SK-N-SH treated with all-trans-retinoic acid at 6 μM for 48 hours (cell line): ENCODE measurements around the gene EML4.

ENCODE experiments used
- ATAC-seq: fragments of 200-7000 bp; cut with Tn5 transposase; 3 replicates; pipeline ENCODE4 v1.9.1; 2020; ENCODE audit warnings: mild to moderate bottlenecking, moderate library complexity
- ARNTL ChIP-seq: fragments of 450-650 bp; formaldehyde crosslinking; IDR thresholded peaks from 2 replicates; pipeline ENCODE4 v1.5.0; 2020; ENCODE audit warnings: low read depth, mild to moderate bottlenecking, moderate library complexity, borderline replicate concordance
- CSDC2 ChIP-seq: fragments of 250-450 bp; sonication (Bioruptor Pico); IDR thresholded peaks from 2 replicates; pipeline ENCODE4 v1.5.0; 2020; ENCODE audit warnings: mild to moderate bottlenecking, moderate library complexity
- ESRRG ChIP-seq: fragments of 250-450 bp; sonication (Bioruptor Pico); IDR thresholded peaks from 2 replicates; pipeline ENCODE4 v1.6.1; 2021; ENCODE audit warnings: mild to moderate bottlenecking
- GLIS3 ChIP-seq: fragments of 250-450 bp; sonication (Bioruptor Pico); IDR thresholded peaks from 2 replicates; pipeline ENCODE4 v1.5.0; 2020; ENCODE audit warnings: mild to moderate bottlenecking, moderate library complexity
- ISL1 ChIP-seq: fragments of 250-450 bp; sonication (Bioruptor Pico); IDR thresholded peaks from 2 replicates; pipeline ENCODE4 v2.1.2; 2022; ENCODE audit warnings: mild to moderate bottlenecking, moderate library complexity
- OSR1 ChIP-seq: fragments of 250-450 bp; sonication (Bioruptor Pico); IDR thresholded peaks from 2 replicates; pipeline ENCODE4 v1.8.0; 2022; ENCODE audit warnings: moderate library complexity, mild to moderate bottlenecking, inconsistent platforms
- PPARA ChIP-seq: fragments of 250-450 bp; sonication (Bioruptor Pico); IDR thresholded peaks from 2 replicates; pipeline ENCODE4 v1.5.0; 2020; ENCODE audit warnings: mild to moderate bottlenecking, borderline replicate concordance
- RARB ChIP-seq: fragments of 250-450 bp; sonication (Bioruptor Pico); IDR thresholded peaks from 2 replicates; pipeline ENCODE4 v1.8.0; 2021; ENCODE audit warnings: mild to moderate bottlenecking, moderate library complexity
- SNAI2 ChIP-seq: fragments of 250-450 bp; sonication (Bioruptor Pico); IDR thresholded peaks from 2 replicates; pipeline ENCODE4 v1.5.0; 2020; ENCODE audit warnings: mild to moderate bottlenecking, moderate library complexity
- ZC3H10 ChIP-seq: fragments of 250-450 bp; sonication (Bioruptor Pico); IDR thresholded peaks from 2 replicates; pipeline ENCODE4 v1.5.1; 2021; ENCODE audit warnings: mild to moderate bottlenecking, moderate library complexity
- ZFP3 ChIP-seq: fragments of 250-450 bp; sonication (Bioruptor Pico); IDR thresholded peaks from 2 replicates; pipeline ENCODE4 v1.5.0; 2020; ENCODE audit warnings: mild to moderate bottlenecking, moderate library complexity
- ZFP30 ChIP-seq: fragments of 450-650 bp; formaldehyde crosslinking; IDR thresholded peaks from 2 replicates; pipeline ENCODE4 v1.5.0; 2022; ENCODE audit warnings: mild to moderate bottlenecking, moderate library complexity
- ZNF565 ChIP-seq: fragments of 450-650 bp; formaldehyde crosslinking; conservative IDR thresholded peaks from 2 replicates; pipeline ENCODE4 v1.5.0; 2020; ENCODE audit warnings: low read depth, mild to moderate bottlenecking, moderate library complexity
- ZNF70 ChIP-seq: fragments of 450-650 bp; formaldehyde crosslinking; IDR thresholded peaks from 2 replicates; pipeline ENCODE4 v1.5.0; 2020; ENCODE audit warnings: mild to moderate bottlenecking, moderate library complexity
- ZNF8 ChIP-seq: fragments of 450-650 bp; formaldehyde crosslinking; IDR thresholded peaks from 2 replicates; pipeline ENCODE4 v1.5.0; 2020; ENCODE audit warnings: mild to moderate bottlenecking, moderate library complexity
- TF ChIP-seq, protein P1 (sequence below): fragments of 250-450 bp; sonication (Bioruptor Pico); IDR thresholded peaks from 2 replicates; pipeline ENCODE4 v1.8.0; 2021; ENCODE audit warnings: low read depth, mild to moderate bottlenecking, moderate library complexity, borderline replicate concordance
- TF ChIP-seq, protein P2 (sequence below): fragments of 250-450 bp; sonication (Bioruptor Pico); IDR thresholded peaks from 2 replicates; pipeline ENCODE4 v1.5.0; 2020; ENCODE audit warnings: mild to moderate bottlenecking, moderate library complexity
- TF ChIP-seq, protein P3 (sequence below): fragments of 250-450 bp; sonication (Bioruptor Pico); IDR thresholded peaks from 2 replicates; pipeline ENCODE4 v1.5.1; 2020; ENCODE audit warnings: low read depth, mild to moderate bottlenecking, moderate library complexity
- TF ChIP-seq, protein P4 (sequence below): fragments of 250-450 bp; sonication (Bioruptor Pico); IDR thresholded peaks from 2 replicates; pipeline ENCODE4 v1.8.0; 2020; ENCODE audit warnings: mild to moderate bottlenecking, moderate library complexity, borderline replicate concordance

EML4 gene

DNA sequence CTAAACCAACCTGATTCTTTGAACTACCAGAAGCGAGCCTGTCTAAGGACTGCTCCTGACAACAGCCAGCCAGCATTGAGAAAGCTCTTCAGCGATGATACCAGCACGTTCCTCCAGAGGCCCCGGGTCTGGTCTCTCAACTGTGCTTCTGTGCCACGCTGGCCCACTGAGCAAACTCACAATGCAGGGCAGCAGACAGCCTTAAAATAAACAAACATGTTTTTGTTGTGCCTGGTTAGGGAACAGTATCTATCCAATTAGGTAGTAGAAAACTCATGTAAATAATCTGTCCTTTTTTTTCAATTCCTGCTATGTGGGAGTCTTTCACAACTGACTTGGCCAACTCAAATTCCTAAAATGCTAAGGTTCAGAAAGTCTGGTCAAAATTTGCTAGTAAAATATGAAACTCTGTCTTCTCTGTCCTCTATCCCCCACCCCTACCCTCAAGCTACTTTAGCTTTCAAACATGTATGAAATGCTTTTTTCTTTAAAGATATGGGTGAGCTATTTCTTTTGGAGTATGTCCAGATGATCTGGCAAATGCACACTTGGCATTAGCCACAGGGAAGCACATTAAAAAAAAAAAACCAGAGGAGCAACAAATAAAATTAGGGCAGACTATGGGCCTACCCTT is 21.4 kb upstream of the EML4 start:
- ATAC-seq, result peak; percentile 76
- TF ChIP-seq ZFP30 (CRISPR knock-in tag) (no peak), ZNF565 (CRISPR knock-in tag) (0 out of 2 replicates have a peak, but pooled peaks have one; percentile 26), ISL1 (CRISPR knock-in tag) (peak; percentile 90)
- TF ChIP-seq, protein P1, sequence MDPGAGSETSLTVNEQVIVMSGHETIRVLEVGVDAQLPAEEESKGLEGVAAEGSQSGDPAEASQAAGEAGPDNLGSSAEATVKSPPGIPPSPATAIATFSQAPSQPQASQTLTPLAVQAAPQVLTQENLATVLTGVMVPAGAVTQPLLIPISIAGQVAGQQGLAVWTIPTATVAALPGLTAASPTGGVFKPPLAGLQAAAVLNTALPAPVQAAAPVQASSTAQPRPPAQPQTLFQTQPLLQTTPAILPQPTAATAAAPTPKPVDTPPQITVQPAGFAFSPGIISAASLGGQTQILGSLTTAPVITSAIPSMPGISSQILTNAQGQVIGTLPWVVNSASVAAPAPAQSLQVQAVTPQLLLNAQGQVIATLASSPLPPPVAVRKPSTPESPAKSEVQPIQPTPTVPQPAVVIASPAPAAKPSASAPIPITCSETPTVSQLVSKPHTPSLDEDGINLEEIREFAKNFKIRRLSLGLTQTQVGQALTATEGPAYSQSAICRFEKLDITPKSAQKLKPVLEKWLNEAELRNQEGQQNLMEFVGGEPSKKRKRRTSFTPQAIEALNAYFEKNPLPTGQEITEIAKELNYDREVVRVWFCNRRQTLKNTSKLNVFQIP, result no peak
- TF ChIP-seq, protein P2, sequence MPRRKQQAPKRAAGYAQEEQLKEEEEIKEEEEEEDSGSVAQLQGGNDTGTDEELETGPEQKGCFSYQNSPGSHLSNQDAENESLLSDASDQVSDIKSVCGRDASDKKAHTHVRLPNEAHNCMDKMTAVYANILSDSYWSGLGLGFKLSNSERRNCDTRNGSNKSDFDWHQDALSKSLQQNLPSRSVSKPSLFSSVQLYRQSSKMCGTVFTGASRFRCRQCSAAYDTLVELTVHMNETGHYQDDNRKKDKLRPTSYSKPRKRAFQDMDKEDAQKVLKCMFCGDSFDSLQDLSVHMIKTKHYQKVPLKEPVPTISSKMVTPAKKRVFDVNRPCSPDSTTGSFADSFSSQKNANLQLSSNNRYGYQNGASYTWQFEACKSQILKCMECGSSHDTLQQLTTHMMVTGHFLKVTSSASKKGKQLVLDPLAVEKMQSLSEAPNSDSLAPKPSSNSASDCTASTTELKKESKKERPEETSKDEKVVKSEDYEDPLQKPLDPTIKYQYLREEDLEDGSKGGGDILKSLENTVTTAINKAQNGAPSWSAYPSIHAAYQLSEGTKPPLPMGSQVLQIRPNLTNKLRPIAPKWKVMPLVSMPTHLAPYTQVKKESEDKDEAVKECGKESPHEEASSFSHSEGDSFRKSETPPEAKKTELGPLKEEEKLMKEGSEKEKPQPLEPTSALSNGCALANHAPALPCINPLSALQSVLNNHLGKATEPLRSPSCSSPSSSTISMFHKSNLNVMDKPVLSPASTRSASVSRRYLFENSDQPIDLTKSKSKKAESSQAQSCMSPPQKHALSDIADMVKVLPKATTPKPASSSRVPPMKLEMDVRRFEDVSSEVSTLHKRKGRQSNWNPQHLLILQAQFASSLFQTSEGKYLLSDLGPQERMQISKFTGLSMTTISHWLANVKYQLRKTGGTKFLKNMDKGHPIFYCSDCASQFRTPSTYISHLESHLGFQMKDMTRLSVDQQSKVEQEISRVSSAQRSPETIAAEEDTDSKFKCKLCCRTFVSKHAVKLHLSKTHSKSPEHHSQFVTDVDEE (CRISPR knock-in tag), result peak; percentile 35; the same call in 1 of the 2 replicates

DNA sequence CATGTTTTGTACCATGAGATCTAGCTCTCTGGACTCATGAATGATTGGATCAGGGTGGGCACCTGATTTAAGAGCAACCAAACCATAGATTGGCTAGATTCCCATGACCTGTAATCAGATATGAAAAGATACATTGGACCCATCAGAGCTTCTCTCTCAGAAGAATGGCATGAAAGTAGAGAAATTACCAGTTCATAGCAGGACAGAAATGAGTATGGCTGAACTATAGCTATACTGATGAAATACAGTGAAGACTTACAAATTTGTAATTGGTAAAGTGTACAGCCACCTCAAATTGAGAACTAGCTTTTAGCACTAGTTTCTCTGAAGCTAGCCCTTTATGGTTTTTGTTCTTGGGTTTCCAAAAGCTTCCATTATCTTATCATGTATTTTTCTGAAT is 19.0 kb upstream of the EML4 start:
- no peak for ATAC-seq
- TF ChIP-seq, protein P3, sequence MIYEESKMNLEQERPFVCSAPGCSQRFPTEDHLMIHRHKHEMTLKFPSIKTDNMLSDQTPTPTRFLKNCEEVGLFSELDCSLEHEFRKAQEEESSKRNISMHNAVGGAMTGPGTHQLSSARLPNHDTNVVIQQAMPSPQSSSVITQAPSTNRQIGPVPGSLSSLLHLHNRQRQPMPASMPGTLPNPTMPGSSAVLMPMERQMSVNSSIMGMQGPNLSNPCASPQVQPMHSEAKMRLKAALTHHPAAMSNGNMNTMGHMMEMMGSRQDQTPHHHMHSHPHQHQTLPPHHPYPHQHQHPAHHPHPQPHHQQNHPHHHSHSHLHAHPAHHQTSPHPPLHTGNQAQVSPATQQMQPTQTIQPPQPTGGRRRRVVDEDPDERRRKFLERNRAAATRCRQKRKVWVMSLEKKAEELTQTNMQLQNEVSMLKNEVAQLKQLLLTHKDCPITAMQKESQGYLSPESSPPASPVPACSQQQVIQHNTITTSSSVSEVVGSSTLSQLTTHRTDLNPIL, result no peak
- no peak for TF ChIP-seq ZNF8
- TF ChIP-seq OSR1, result no peak
- no peak for TF ChIP-seq ESRRG (CRISPR knock-in tag)
- TF ChIP-seq SNAI2 (CRISPR knock-in tag), result no peak
- no peak for TF ChIP-seq ZNF70
- TF ChIP-seq ZFP30 (CRISPR knock-in tag), result no peak
- TF ChIP-seq, protein P2 (CRISPR knock-in tag), result no peak
- TF ChIP-seq, protein P4, sequence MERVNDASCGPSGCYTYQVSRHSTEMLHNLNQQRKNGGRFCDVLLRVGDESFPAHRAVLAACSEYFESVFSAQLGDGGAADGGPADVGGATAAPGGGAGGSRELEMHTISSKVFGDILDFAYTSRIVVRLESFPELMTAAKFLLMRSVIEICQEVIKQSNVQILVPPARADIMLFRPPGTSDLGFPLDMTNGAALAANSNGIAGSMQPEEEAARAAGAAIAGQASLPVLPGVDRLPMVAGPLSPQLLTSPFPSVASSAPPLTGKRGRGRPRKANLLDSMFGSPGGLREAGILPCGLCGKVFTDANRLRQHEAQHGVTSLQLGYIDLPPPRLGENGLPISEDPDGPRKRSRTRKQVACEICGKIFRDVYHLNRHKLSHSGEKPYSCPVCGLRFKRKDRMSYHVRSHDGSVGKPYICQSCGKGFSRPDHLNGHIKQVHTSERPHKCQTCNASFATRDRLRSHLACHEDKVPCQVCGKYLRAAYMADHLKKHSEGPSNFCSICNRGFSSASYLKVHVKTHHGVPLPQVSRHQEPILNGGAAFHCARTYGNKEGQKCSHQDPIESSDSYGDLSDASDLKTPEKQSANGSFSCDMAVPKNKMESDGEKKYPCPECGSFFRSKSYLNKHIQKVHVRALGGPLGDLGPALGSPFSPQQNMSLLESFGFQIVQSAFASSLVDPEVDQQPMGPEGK (CRISPR knock-in tag), result no peak
- no peak for TF ChIP-seq ISL1 (CRISPR knock-in tag)
- no peak for TF ChIP-seq ZC3H10 (CRISPR knock-in tag)
- no peak for TF ChIP-seq ZNF565 (CRISPR knock-in tag)
- no peak for TF ChIP-seq PPARA

DNA sequence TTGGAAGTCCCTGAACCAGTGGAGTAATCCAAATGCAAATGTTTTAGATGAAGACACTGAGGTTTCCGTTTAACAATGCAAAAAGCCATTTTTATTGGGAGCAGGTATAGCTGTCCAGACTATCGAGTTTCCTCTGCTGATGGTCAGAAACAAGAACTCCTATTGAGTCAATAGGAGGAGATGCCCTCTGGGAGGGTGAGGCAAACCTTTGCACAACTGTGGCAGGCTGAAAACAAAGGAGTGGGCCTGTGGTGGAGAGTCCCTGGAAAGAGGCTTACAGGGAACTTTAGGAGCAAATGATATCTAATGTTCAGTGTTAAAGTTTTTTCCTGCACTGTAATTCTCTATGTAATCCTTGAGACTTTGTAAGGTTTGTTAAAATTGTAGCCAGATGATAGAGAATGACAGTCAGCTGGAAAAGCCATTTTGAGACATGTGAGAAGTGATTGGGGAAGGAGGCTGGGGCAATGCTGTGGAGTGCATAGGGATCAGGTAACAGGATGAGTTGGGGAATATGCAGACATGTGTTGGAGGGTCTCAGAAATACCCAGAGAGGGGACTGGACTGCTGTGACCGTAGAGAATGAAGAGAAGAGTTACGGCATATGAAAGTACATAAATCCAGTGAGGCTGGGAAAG is 15.1 kb upstream of the EML4 start:
- no peak; the same call in 2 of the 3 replicates for ATAC-seq
- no peak for TF ChIP-seq ZFP3 (CRISPR knock-in tag)
- no peak for TF ChIP-seq ZNF565 (CRISPR knock-in tag)
- TF ChIP-seq, protein P2 (CRISPR knock-in tag), result no peak
- TF ChIP-seq RARB (CRISPR knock-in tag), result no peak
- no peak for TF ChIP-seq ARNTL (CRISPR knock-in tag)
- TF ChIP-seq ZC3H10 (CRISPR knock-in tag), result no peak
- no peak for TF ChIP-seq ZNF8
- TF ChIP-seq, protein P3, result no peak
- TF ChIP-seq, protein P1, result no peak
- no peak for TF ChIP-seq PPARA
- TF ChIP-seq ZNF70, result no peak
- no peak for TF ChIP-seq GLIS3 (CRISPR knock-in tag)
- no peak for TF ChIP-seq CSDC2
